LNCaP clone FGC (cell line): Measurements from ENCODE around the gene TARM1.

Experiments used
- DNase-seq: peaks from one replicate; pipeline ENCODE4 v3.0.0-alpha.2; 2011; ENCODE audit warnings: low read depth
- H3K4me3 ChIP-seq: 2 replicates; pipeline ENCODE4 v1.5.1; 2011; ENCODE audit warnings: mild to moderate bottlenecking, low read depth, low read length, control low read depth
- CTCF ChIP-seq: IDR thresholded peaks from 2 replicates; pipeline ENCODE4 v1.5.1; 2012; ENCODE audit warnings: mild to moderate bottlenecking; ENCODE audit not compliant: control insufficient read depth, insufficient read depth; ENCODE audit errors: extremely low read depth

Gene TARM1

GRCh38 chr19:54030895-54031586 lies 50.1 kb downstream of the TARM1 start:
- H3K4me3 ChIP-seq = peak overlapping the region; percentile 4; the same call in 1 of the 2 replicates
- 0 out of 2 replicates have a peak, but pooled peaks have one; percentile 20 for TF ChIP-seq CTCF
- no peak for DNase-seq

GRCh38 chr19:54029930-54030490 lies 51.2 kb downstream of the TARM1 start:
- no peak overlapping the region for H3K4me3 ChIP-seq
- peak; percentile 83 for TF ChIP-seq CTCF
- peak; percentile 37 for DNase-seq

GRCh38 chr19:54029301-54029700 lies 51.9 kb downstream of the TARM1 start:
- DNase-seq = no peak
- H3K4me3 ChIP-seq = no peak overlapping the region

GRCh38 chr19:54026656-54027055 lies 54.5 kb downstream of the TARM1 start:
- no peak for DNase-seq
- TF ChIP-seq CTCF = no peak
- H3K4me3 ChIP-seq = no peak overlapping the region

More at GRCh38 chr19:54029301-54029700, 51.9 kb downstream of the TARM1 start:
- no peak for TF ChIP-seq CTCF

GRCh38 chr19:54024660-54025059 lies 56.5 kb downstream of the TARM1 start:
- H3K4me3 ChIP-seq = no peak overlapping the region
- no peak for TF ChIP-seq CTCF
- no peak for DNase-seq

- no peak for TF ChIP-seq CTCF
- DNase-seq = no peak
- no peak overlapping the region for H3K4me3 ChIP-seq
These were observed 58.0 kb downstream of the TARM1 start for GRCh38 chr19:54023191-54023590.
